Skeletal muscle cell (primary cell): ENCODE measurements around the gene FCER1A.

ENCODE experiments used
- DNase-seq: peaks from one replicate; pipeline ENCODE4 v3.0.0-alpha.2; 2010; ENCODE audit warnings: low read depth
- H3K4me3 ChIP-seq: 2 replicates; pipeline ENCODE4 v1.5.1; 2011; ENCODE audit warnings: low read depth, mild to moderate bottlenecking, control low read depth, low read length, moderate library complexity

The FCER1A gene

DNA sequence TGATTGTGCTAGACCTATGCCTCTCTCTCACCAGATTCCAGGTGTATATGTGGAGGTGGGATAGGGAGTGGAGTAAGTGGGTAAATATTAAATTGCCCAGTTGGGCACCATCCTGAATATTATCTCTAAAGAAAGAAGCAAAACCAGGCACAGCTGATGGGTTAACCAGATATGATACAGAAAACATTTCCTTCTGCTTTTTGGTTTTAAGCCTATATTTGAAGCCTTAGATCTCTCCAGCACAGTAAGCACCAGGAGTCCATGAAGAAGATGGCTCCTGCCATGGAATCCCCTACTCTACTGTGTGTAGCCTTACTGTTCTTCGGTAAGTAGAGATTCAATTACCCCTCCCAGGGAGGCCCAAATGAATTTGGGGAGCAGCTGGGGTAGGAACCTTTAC is at the start of gene FCER1A:
Gene FCER1A (plus strand): TSS at position 242 of the 400 bp plus-strand sequence. CDS start 29 bp downstream, at position 271.
- H3K4me3 ChIP-seq: no peak within 1 kb of the TSS
- no peak for DNase-seq

DNA sequence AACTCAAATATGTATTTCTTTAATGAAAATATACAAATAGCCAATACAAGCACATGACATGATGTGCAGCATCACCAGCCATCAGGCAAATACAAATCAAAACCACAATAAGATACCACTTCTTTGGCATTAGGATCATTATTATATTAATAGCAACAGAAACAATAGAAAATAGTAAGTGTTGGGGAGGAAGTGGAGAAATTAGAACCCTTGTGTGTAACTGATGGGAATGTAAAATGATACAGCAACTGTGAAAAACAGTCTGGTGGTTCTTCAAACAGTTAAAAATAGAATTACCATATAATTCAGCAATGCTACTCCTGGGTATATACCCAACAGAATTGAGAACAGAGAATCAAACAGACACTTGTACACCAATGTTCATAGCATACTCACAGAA is 40.8 kb upstream of the FCER1A start:
- H3K4me3 ChIP-seq: no peak overlapping the region

DNA sequence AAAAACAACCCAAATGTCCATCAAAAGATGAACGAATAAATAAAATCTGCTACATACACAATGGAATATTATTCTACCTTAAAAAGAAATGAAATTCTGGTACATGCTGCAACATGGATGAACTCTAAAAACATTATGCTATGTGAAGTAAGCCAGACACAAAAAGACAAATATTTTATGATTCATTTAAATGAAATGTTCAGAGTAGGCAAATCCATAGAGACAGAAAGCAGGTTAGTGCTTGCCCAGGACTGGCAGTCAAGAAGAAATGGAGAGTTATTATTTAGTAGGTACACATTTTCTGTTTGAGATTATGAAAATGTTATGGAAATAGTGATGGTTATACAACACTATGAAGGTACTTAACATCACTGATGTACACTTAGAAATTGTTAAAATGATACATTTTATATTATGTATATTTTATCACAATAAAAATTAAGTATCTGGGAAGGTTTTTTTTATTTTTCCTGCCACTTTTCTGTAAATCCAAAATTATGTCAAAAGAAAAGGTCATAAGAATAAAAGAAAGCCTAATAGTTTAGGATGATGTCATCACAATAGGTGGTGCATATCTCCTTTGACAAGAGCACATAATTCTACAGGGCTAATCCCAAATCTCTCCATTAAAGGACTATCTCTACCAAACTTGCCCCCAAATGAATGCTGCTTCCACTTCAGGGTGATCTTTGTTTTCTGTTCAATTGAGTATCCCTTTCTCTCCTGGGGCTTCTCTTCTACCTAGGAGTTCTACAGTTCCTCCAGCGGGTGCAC is 40.2 kb upstream of the FCER1A start:
- H3K4me3 ChIP-seq: no peak overlapping the region
- no peak for DNase-seq

More for the DNA sequence above, 40.8 kb upstream of the FCER1A start:
- DNase-seq: no peak

DNA sequence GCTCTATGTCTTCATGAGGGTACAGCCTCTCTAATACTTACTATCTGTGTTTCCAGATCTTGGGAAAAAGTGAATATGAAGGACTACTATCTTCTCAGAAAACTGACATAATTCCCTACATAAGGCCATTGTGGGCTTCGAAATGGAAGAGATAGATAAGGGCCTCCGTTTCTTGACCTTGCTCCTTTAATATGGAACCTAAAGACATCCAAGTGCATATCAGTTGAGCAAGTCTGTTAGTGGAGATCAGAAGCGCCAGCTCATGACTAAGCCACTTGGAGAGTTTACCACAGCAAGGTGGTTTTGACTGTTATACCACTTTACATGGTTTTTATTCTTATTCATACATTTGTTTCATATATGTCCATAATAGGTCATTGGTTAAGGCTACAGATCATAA is 35.3 kb upstream of the FCER1A start:
- DNase-seq: no peak
- no peak overlapping the region for H3K4me3 ChIP-seq

DNA sequence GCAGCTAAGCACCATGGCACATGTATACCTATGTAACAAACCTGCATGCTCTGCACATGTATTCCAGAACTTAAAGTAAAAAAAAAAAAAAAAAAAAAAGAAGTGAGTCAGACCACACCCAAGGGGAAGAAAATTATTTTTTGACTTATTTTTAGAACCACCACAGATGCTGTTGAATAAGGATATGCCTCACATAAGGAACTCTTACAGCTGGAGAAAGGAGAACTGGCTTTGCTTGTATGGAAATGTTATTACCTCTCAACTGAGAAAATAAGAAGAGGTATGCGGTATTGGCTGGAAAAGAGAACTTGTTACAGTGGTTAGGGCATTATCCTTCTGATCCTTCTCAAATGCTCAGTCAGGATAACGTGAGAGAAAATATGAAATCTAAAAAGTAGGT is 27.5 kb upstream of the FCER1A start:
- DNase-seq: no peak
- no peak overlapping the region for H3K4me3 ChIP-seq

DNA sequence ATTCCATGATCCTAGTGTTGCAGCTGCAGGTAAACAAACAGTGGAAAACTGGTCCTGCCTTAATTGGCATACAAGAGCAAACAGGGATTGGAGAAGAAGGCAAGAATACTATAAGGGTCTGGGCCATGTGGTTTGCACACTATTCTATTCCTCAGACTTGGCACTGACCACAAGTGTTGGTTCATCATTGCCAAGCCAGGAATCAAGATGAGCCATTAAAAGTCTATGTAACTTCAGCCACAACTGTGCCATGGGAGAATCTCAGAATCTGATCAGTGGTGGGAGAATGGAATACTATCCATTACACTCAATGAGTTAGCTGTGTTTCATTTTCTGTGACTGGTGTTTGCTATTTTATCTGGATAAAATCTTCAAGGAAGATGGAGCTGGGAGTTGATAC is 26.2 kb upstream of the FCER1A start:
- DNase-seq: no peak
- no peak overlapping the region for H3K4me3 ChIP-seq

DNA sequence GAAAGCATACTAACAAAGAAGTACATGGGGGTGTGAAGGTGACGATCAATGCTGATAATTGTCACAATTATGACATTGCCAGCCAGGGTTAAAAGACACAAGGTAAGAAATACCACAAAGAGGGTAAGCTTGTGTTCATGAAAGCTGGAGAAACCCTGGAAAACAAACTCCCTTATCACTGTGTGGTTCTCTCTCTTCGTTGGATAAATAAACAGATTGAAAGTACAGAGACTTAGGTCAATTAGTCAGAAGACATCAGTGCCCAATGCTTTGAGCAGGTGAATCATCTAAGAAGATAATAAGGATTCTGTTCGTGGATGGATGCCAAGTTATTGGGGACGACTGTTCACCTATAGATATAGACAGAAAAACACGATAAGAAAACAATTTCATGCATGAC is 22.4 kb upstream of the FCER1A start:
- H3K4me3 ChIP-seq: no peak overlapping the region
- no peak for DNase-seq

DNA sequence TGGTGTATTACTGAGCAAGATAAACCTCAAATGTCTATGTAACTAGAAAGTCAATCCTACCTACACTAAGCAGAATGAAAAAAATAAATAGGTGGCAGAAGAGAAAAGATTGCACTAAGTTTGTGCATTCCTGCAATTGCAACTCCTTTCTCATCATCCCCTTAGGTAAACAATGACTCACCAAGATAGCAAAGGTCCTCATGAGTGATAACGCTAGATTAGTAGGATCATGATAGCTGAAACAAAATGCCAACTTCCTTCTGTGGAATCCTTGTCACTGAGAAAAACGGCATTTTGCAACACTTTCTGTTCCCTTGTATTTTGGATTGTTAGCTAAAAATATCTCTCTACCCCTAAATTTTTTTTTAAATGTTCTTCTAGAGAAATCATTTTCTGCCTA is 20.0 kb upstream of the FCER1A start:
- DNase-seq: no peak

DNA sequence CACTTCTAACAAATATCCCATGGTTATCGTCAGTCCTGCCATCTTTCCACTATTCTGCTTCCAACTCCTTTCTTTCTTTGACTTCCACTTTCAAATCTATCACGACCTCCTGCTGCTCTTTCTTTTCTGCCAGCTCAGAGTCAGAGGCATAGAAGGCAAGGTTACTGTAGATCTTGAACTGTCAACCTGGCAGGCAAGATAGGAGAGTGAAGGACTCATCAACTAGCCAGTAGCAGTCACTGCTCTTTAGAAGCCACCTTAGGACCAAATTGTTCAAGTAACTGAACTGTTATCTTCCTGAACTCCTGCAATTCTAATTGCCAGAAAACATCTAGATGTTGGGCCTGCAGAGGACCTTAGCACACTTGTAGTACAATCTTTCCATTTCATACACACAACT is 13.1 kb upstream of the FCER1A start:
- no peak overlapping the region for H3K4me3 ChIP-seq
- DNase-seq: no peak

More for the DNA sequence above, 20.0 kb upstream of the FCER1A start:
- H3K4me3 ChIP-seq: no peak overlapping the region

DNA sequence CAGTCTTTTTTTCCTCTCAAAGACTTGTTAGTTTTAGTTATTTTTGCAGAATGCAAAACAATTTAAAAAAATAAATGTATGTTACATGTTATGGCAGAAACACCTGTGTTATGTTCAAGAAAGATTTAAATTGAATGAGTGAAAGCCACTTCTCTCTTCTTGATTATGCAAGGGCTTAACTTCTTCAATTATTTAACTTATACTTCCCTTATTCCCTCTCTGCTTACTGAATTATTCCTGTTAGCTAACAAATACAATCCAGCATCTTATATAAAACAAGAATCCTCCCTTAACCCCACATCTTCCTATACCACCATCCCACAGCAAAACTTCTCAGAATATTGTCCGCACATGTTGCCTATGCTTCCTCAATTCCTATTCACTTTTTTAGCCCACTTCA is 10.7 kb upstream of the FCER1A start:
- H3K4me3 ChIP-seq: no peak overlapping the region
- DNase-seq: no peak

DNA sequence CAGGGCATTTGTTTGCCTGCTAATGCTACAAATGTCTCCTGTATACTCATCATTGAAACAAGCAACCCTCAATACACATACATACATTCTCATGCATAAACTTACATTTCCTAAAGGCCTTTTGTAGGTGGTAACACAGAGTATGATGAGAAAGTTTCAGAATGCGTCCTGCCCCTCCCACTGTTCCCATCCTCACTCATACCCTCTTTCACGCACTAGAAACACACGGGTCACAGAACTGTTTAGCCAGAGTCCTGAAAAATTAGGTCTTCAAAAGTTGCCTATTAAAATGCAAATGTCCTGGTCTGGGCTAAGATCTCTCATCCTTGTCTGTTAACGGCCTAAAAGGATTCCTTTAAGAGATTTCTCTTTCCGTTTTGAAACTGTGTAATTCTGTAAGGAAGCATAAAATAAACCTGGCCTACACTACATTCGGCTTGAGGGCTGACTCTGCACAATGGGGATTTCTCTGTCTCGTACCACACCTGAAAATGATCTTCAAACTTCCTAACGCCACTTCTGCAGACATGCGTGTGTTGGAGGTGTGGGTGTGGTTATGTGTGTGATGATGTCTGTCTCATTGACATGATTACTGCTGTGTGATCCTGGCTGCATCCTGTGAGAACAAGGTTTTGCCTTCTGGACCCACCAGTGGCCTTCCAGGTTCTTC is 5.3 kb upstream of the FCER1A start:
- H3K4me3 ChIP-seq: no peak overlapping the region
- no peak for DNase-seq

DNA sequence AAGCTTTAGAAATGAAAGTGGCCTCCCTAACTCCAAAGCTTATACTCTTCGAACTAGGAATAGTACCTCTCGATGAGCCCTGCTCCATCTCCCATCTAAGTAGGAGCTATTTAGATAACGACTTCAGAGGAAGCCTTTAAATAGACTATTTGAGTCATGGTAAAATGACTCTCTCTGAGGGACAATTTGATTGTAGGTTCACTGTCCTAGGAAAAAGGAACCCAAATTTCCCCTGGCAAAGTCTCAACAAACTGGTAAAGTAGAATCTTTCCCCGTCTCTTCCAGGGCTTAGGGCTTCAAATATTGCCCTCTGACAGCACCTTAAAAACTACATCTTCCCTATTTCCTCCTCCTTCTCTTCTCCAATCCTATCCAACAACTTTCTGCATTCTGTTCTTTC is 2.0 kb upstream of the FCER1A start:
- no peak overlapping the region for H3K4me3 ChIP-seq
- DNase-seq: no peak

DNA sequence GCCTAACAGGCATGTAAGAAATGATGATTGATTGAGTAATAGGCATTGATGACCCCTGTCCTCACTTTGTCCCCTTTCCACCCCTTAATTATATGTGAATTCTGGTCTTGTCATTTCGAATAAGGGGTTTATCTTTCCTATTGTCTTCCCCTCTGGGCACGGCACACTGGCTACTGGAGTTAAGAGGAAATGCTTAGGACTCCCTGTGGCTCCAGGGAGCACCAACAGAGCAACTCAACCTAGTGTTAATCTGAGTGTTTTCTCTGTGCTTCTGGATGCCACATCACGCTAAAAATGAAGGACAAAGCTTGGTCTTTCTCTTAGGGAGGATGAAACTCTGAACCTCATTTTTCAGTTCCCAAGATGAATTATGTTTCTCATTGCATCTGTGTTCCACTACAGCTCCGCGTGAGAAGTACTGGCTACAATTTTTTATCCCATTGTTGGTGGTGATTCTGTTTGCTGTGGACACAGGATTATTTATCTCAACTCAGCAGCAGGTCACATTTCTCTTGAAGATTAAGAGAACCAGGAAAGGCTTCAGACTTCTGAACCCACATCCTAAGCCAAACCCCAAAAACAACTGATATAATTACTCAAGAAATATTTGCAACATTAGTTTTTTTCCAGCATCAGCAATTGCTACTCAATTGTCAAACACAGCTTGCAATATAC is 5.3 kb downstream of the FCER1A start:
- H3K4me3 ChIP-seq: no peak overlapping the region

DNA sequence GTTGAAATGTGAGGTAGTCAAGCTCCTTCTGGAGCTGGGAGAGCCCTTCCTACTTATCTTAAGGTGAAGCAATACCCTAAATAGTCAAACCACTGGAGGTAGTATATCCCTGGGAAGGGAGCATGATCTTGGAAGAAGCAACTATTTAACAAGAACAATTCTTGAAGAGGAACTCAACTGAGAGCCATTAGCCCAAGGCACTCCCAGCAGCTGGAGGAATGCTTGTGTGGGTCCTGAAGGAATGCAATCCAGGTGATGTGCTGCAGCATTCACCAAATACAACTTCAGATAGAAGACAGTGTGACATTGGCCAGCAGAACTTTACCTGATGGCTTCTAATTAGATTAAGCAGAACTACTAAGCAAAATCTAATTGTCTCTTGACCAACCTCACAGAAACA is 9.5 kb downstream of the FCER1A start:
- DNase-seq: no peak
- H3K4me3 ChIP-seq: no peak overlapping the region

More for the DNA sequence above, 5.3 kb downstream of the FCER1A start:
- DNase-seq: no peak

DNA sequence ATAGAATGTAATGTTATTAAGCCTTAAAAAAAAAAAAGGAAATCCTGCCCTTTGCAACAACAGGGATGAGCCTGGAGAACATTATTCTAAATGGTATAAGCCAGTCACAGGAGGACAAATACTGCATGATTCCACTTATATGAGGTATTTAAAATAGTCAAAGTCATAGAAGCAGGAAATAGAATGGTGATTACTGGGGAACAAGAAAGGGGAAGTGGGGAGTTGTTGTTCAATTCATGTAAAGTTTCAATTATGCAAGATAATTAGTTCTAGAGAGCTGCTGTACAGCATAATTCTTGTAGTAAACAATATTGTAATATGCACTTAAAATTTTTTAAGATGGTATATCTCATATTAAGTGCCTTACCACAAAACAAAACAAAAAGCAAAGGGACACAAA is 13.2 kb downstream of the FCER1A start:
- H3K4me3 ChIP-seq: no peak overlapping the region
- DNase-seq: no peak

DNA sequence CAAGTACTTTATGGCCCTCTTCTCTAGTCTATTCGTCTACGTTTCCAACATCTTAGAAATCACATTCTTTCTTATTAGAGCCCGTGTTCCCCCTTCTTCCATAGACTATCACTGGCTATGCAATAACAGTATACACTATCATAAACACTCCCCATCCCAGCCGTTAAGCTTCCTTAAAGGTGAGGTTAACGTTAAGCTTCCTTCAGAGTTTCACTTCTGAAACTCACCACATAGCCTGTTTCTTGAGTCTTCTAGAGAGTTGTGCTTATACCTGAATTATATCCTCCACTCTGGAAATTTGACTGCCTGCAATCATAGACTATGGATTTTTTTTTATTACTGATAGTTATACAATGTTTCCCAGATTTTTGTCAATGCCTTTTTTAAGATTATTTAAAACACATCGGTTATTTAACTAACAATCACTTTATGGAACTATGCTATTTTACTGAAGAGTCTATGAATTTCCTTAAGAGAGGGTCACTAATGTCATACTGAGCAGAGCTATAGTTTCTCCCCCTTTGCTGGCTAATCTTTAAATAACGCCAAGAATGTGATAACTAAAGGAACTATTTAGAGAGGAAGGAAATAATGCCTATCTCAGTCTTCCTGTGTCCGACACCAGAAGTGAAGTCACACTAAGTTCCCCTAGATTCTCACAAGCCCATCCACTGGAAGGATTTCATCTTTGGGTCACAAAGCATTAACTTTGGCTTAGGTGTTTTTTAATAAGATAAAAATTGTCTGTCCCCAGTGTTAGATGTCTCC is 16.8 kb downstream of the FCER1A start:
- no peak for DNase-seq
- no peak overlapping the region for H3K4me3 ChIP-seq

DNA sequence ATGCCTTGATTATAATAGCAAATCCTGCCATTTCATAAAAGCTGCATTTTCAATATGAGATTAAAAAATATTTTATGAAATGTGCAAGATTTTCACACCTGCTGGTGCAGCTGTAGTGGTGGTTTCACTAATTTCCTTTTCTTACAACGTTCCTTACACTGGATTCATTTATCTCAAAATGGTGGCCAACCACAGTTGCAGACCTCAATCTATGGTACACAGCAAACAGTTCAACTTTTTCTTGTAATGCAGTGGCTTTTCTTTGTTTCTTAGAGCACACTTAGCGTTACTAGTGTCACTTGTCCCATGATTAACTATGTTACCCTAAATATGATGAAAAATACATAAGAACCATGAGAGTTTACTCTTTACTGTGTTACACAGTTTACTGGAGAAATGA is 32.7 kb downstream of the FCER1A start:
- no peak overlapping the region for H3K4me3 ChIP-seq
- no peak for DNase-seq

DNA sequence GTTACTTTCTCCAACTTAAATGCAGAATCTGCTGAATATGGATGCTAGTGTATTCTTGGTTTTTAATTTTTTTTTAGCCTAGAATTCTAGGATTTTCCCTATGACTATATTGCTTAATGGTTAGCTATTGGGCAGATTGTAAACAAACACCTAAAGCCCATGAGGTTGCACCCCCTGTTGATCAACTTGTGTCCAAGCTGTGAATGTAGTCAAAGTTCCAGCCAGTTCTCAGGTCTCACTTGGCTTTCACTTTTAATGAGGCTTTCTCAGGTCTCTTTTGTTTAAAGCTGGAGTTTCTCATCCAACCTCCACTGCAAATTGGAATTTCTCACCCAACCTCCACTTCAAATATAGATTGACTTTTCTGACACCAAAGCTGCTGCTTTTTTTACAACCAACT is 35.9 kb downstream of the FCER1A start:
- no peak overlapping the region for H3K4me3 ChIP-seq
- no peak for DNase-seq

DNA sequence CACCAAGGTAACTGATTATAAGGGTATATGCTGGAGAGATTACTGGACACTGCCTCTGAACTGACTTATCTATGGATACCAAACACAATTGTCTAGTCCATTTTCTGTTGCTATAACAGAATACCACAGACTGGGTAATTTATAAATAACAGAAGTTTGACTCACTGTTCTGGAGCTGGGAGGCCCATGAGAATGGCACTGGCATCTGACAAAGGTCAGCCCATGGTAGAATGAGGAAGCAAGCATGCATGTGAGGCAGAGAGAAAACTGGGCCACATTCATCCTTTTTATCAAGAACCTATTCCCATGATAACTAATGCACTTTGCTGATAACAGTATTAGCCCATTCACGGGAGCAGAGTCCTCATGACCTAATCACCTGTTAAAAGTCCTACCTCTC is 37.4 kb downstream of the FCER1A start:
- DNase-seq: no peak
- H3K4me3 ChIP-seq: no peak overlapping the region

DNA sequence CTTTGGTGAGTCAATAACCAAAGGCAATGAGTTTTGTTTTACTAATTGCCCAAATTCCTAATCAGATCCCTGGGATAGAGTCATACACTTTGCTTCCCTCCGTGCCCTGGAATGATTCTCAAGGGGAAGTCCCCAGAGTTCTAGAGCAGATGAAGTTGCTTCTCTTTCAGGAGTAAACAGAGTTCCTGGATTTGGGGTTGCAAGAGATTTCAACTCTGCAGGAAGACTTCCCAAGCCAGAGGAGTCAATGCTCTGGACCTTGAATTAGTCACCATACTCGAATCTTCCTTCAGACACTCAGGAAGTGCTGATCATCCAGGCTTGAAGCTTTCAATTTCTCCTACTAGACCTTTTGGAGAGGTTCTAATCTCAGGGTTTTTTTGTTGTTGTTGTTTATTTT is 39.6 kb downstream of the FCER1A start:
- no peak for DNase-seq

More for the DNA sequence above, 39.6 kb downstream of the FCER1A start:
- no peak overlapping the region for H3K4me3 ChIP-seq
